Dedifferentiated amniotic fluid mesenchymal stem cell (primary cell): ENCODE measurements around the gene IGF2.

Source experiments
- DNase-seq: peaks from one replicate; pipeline ENCODE4 v3.0.0-alpha.2; 2016; ENCODE audit errors: extremely low spot score

Gene IGF2

GRCh38 chr11:2103668-2104523, 35.3 kb downstream of the IGF2 start:
- DNase-seq: no peak

GRCh38 chr11:2102883-2103213, 36.3 kb downstream of the IGF2 start:
- no peak for DNase-seq

GRCh38 chr11:2102132-2102882, 36.9 kb downstream of the IGF2 start:
- no peak for DNase-seq

- no peak for DNase-seq
Observed at GRCh38 chr11:2101171-2101675, 38.0 kb downstream of the IGF2 start.

GRCh38 chr11:2100361-2101170, 38.6 kb downstream of the IGF2 start:
- DNase-seq: no peak

GRCh38 chr11:2099516-2100349, 39.5 kb downstream of the IGF2 start:
- DNase-seq: no peak

GRCh38 chr11:2098691-2099515, 40.3 kb downstream of the IGF2 start:
- DNase-seq: no peak

GRCh38 chr11:2097998-2098690, 41.0 kb downstream of the IGF2 start:
- DNase-seq: no peak

GRCh38 chr11:2097356-2097997, 41.7 kb downstream of the IGF2 start:
- peak; percentile 63 for DNase-seq

GRCh38 chr11:2096919-2097301, 42.3 kb downstream of the IGF2 start:
- DNase-seq: no peak

- DNase-seq: peak; percentile 31
Observed at GRCh38 chr11:2096011-2096918, 42.9 kb downstream of the IGF2 start.

- DNase-seq: no peak
Observed at GRCh38 chr11:2095542-2095941, 43.6 kb downstream of the IGF2 start.

GRCh38 chr11:2095198-2095520, 44.0 kb downstream of the IGF2 start:
- DNase-seq: no peak

- DNase-seq: no peak
Observed at GRCh38 chr11:2094354-2095197, 44.6 kb downstream of the IGF2 start.

GRCh38 chr11:2093575-2094353, 45.4 kb downstream of the IGF2 start:
- no peak for DNase-seq

- no peak for DNase-seq
Observed at GRCh38 chr11:2092956-2093412, 46.2 kb downstream of the IGF2 start.
